PC-9 (cell line): ENCODE results near the gene HS3ST2. TPM values are rescaled to one million over a fixed set of nuclear protein-coding genes. Genes with fewer than 3 reads are reported as not detected.

Source experiments
- BruUV-seq: library from RNA; stranded (reverse); fragments of 400-500 nt; replicated peaks from 2 replicates; lab custom pipeline; 2021; lab: Mats Ljungman, UMichigan
- CTCF ChIA-PET: fragments of 300-600 bp; sonication (Branson Sonifier 250); formaldehyde crosslinking; loops from one replicate; lab custom pipeline; 2022; ENCODE audit warnings: antibody characterized with exemption; lab: Charles Lee
- POLR2A ChIA-PET: fragments of 300-600 bp; sonication (Branson Sonifier 250); formaldehyde crosslinking; loops from one replicate; lab custom pipeline; 2022; ENCODE audit warnings: antibody characterized with exemption; ENCODE audit not compliant: unreplicated experiment; lab: Charles Lee
- DNase-seq, 2 experiments: peaks; one replicate each; pipeline versions ENCODE4 v3.0.0 to v3.0.0-alpha.2; 2015 to 2022; ENCODE audit warnings: mixed read lengths in 1 of 2
- H2AFZ ChIP-seq: fragments of 200-600 bp; sonication (generic); 2 replicates; pipeline ENCODE4 v1.8.1; 2017; ENCODE audit warnings: antibody characterized with exemption
- H3F3A ChIP-seq: fragments of 200-600 bp; sonication (generic); 2 replicates; pipeline ENCODE4 v1.8.1; 2017; ENCODE audit warnings: antibody characterized with exemption, mild to moderate bottlenecking, low read depth; ENCODE audit not compliant: insufficient read depth
- H3K27ac ChIP-seq: fragments of 200-600 bp; sonication (generic); 2 replicates; pipeline ENCODE4 v1.6.1; 2016; ENCODE audit warnings: mixed run types
- H3K27me3 ChIP-seq: fragments of 200-600 bp; sonication (generic); 2 replicates; pipeline ENCODE4 v1.6.1; 2016; ENCODE audit warnings: low read depth, mixed run types; ENCODE audit not compliant: insufficient read depth
- H3K36me3 ChIP-seq: fragments of 200-600 bp; sonication (generic); 2 replicates; pipeline ENCODE4 v1.6.1; 2016; ENCODE audit warnings: low read depth, mixed run types
- H3K4me1 ChIP-seq: fragments of 200-600 bp; sonication (generic); replicated peaks from 2 replicates; pipeline ENCODE4 v1.6.1; 2016; ENCODE audit warnings: mixed run types; ENCODE audit not compliant: insufficient read depth
- H3K4me2 ChIP-seq: fragments of 200-600 bp; sonication (generic); 2 replicates; pipeline ENCODE4 v1.6.1; 2017; ENCODE audit warnings: mixed run types
- H3K4me3 ChIP-seq: fragments of 200-600 bp; sonication (generic); 2 replicates; pipeline ENCODE4 v1.6.1; 2016; ENCODE audit warnings: mixed run types
- H3K79me2 ChIP-seq: fragments of 200-600 bp; sonication (generic); 2 replicates; pipeline ENCODE4 v1.6.1; 2017; ENCODE audit warnings: low read depth, mixed run types
- H3K9me2 ChIP-seq: fragments of 200-600 bp; sonication (generic); 2 replicates; pipeline ENCODE4 v1.8.1; 2017; ENCODE audit warnings: mild to moderate bottlenecking; ENCODE audit not compliant: insufficient read depth
- H3K9me3 ChIP-seq: fragments of 200-600 bp; sonication (generic); 2 replicates; pipeline ENCODE4 v1.8.1; 2016; ENCODE audit warnings: low read depth; ENCODE audit not compliant: insufficient read depth
- H4K20me1 ChIP-seq: fragments of 200-600 bp; sonication (generic); 2 replicates; pipeline ENCODE4 v1.8.1; 2017; ENCODE audit not compliant: insufficient read depth
- CTCF ChIP-seq: fragments of 200-600 bp; sonication (generic); conservative IDR thresholded peaks from 2 replicates; pipeline ENCODE4 v1.6.1; 2017; ENCODE audit warnings: mixed run types, antibody characterized with exemption, mild to moderate bottlenecking, moderate library complexity
- EZH2 ChIP-seq: fragments of 200-600 bp; sonication (generic); IDR thresholded peaks from 2 replicates; pipeline ENCODE4 v1.8.0; 2017; ENCODE audit warnings: antibody characterized with exemption, low read depth
- intact Hi-C: fragments of 100-400 bp; cut with micrococcal nuclease; formaldehyde crosslinking; loops from one replicate; pipeline ENCODE4 v1.10.0; 2022; ENCODE audit not compliant: unreplicated experiment
- total RNA-seq: library from RNA; stranded (reverse); gene quantifications from 2 replicates; pipeline ENCODE4 v1.2.3, GENCODE V29; 2021

Gene HS3ST2
- total RNA-seq, 1 experiment from 2014 or later, result 1.1 TPM

- Histone ChIP-seq H3K4me3 (no peak overlapping the region), H3K4me1 (no peaks in the 10 kb centered on the region), H4K20me1 (peaks cover 4% of the 10 kb centered on the region; the same call in 1 of the 2 replicates), H3K36me3 (no peaks in the 10 kb centered on the region), H3K27me3 (peaks cover 63% of the 10 kb centered on the region), H2AFZ (no peak overlapping the region), H3K9me2 (no peaks in the 10 kb centered on the region), H3K4me2 (no peak overlapping the region), H3K9me3 (no peaks in the 10 kb centered on the region), H3K79me2 (no peaks in the 10 kb centered on the region), H3K27ac (no peak overlapping the region), H3F3A (no peaks in the 10 kb centered on the region)
- TF ChIP-seq EZH2 (no peak), CTCF (no peak)
- BruUV-seq, result no TSS peak
- POLR2A ChIA-PET, result no interaction called here
- CTCF ChIA-PET, result no interaction called here
- no peak for DNase-seq
- intact Hi-C loops, result no loop called here
These were observed 69.0 kb downstream of the HS3ST2 start for GRCh38 chr16:22882981-22883380.

GRCh38 chr16:22885951-22886350, 72.0 kb downstream of the HS3ST2 start:
- no peaks in the 10 kb centered on the region for H3K36me3 ChIP-seq
- H4K20me1 ChIP-seq, result no peaks in the 10 kb centered on the region
- H3K27me3 ChIP-seq, result peaks cover 50% of the 10 kb centered on the region
- intact Hi-C loops, result no loop called here
- no peaks in the 10 kb centered on the region for H3F3A ChIP-seq
- H3K9me3 ChIP-seq, result no peaks in the 10 kb centered on the region
- no peak overlapping the region for H3K27ac ChIP-seq
- DNase-seq, result no peak
- no peaks in the 10 kb centered on the region for H3K79me2 ChIP-seq
- no TSS peak for BruUV-seq
- no peak overlapping the region for H3K4me2 ChIP-seq
- POLR2A ChIA-PET, result no interaction called here
- TF ChIP-seq CTCF (no peak), EZH2 (no peak)
- no peaks in the 10 kb centered on the region for H3K4me1 ChIP-seq
- H2AFZ ChIP-seq, result no peak overlapping the region
- no peaks in the 10 kb centered on the region for H3K9me2 ChIP-seq
- CTCF ChIA-PET, result no interaction called here
- no peak overlapping the region for H3K4me3 ChIP-seq

- H3K79me2 ChIP-seq, result no peaks in the 10 kb centered on the region
- peaks cover 40% of the 10 kb centered on the region for H3K27me3 ChIP-seq
- no peaks in the 10 kb centered on the region for H3K4me1 ChIP-seq
- H3F3A ChIP-seq, result no peaks in the 10 kb centered on the region
- DNase-seq, result no peak
- H3K9me3 ChIP-seq, result no peaks in the 10 kb centered on the region
- H4K20me1 ChIP-seq, result no peaks in the 10 kb centered on the region
- POLR2A ChIA-PET, result no interaction called here
- no peak overlapping the region for H3K4me2 ChIP-seq
- H3K27ac ChIP-seq, result no peak overlapping the region
- no peak overlapping the region for H2AFZ ChIP-seq
- BruUV-seq, result no TSS peak
- TF ChIP-seq CTCF (no peak), EZH2 (no peak)
- intact Hi-C loops, result no loop called here
- no peaks in the 10 kb centered on the region for H3K36me3 ChIP-seq
- CTCF ChIA-PET, result interaction anchor here (0.7 kb wide), 1 partner anchor 22 kb away, joined by 3 read pairs; no protein-coding TSS in a partner anchor
- H3K9me2 ChIP-seq, result no peaks in the 10 kb centered on the region
- H3K4me3 ChIP-seq, result no peak overlapping the region
These were observed 73.0 kb downstream of the HS3ST2 start for GRCh38 chr16:22886927-22887326.
